Smooth muscle cell (in vitro differentiated cells): ENCODE data around the gene AFAP1. TPM values are rescaled to one million over a fixed set of nuclear protein-coding genes. Genes with fewer than 3 reads are reported as not detected.

Source experiments
- DNase-seq: peaks from one replicate; lab custom pipeline; 2025; ENCODE audit not compliant: unreplicated experiment; lab: John Stamatoyannopoulos, UW
- H2AFZ ChIP-seq: fragments of 200-600 bp; sonication (generic); 2 replicates; pipeline ENCODE4 v1.6.0; 2016; ENCODE audit warnings: antibody characterized with exemption, low read depth, mild to moderate bottlenecking
- H3F3A ChIP-seq: fragments of 200-600 bp; sonication (generic); 2 replicates; pipeline ENCODE4 v1.6.0; 2017; ENCODE audit warnings: antibody characterized with exemption, low read depth
- H3K27ac ChIP-seq: fragments of 200-600 bp; sonication (generic); 2 replicates; pipeline ENCODE4 v1.5.1; 2016; ENCODE audit warnings: low read depth, mild to moderate bottlenecking
- H3K27me3 ChIP-seq: fragments of 200-600 bp; sonication (generic); 2 replicates; pipeline ENCODE4 v1.6.1; 2016; ENCODE audit warnings: low read depth, mild to moderate bottlenecking
- H3K36me3 ChIP-seq: fragments of 200-600 bp; sonication (generic); 2 replicates; pipeline ENCODE4 v1.5.1; 2016; ENCODE audit warnings: low read depth
- H3K4me1 ChIP-seq: fragments of 200-600 bp; sonication (generic); 2 replicates; pipeline ENCODE4 v1.5.1; 2016; ENCODE audit warnings: low read depth
- H3K4me2 ChIP-seq: fragments of 200-600 bp; sonication (generic); 2 replicates; pipeline ENCODE4 v1.6.0; 2016; ENCODE audit warnings: mild to moderate bottlenecking
- H3K4me3 ChIP-seq: fragments of 200-600 bp; sonication (generic); 2 replicates; pipeline ENCODE4 v1.5.1; 2016; ENCODE audit warnings: mild to moderate bottlenecking
- H3K79me2 ChIP-seq: fragments of 200-600 bp; sonication (generic); 2 replicates; pipeline ENCODE4 v1.6.0; 2016; ENCODE audit warnings: low read depth, mild to moderate bottlenecking
- H3K9ac ChIP-seq: fragments of 200-600 bp; sonication (generic); 2 replicates; pipeline ENCODE4 v1.6.0; 2016; ENCODE audit warnings: low read depth
- H3K9me3 ChIP-seq: fragments of 200-600 bp; sonication (generic); replicated peaks from 2 replicates; pipeline ENCODE4 v1.5.1; 2016; ENCODE audit warnings: low read depth
- H4K20me1 ChIP-seq: fragments of 200-600 bp; sonication (generic); 2 replicates; pipeline ENCODE4 v1.6.0; 2016; ENCODE audit warnings: low read depth
- WGBS: methylation state at CpG from one replicate; pipeline ENCODE4 v1.1.7; 2016; ENCODE audit warnings: low lambda C conversion rate; 5-methylcytosine and 5-hydroxymethylcytosine counted together
- polyA plus RNA-seq: library from polyadenylated mRNA; unstranded; fragments of >200 nt; fragmentation: Nextera tagmentation; extraction: Ambion mirVana; gene quantifications from 2 replicates; pipeline ENCODE4 v1.2.1, GENCODE V29; 2016
- total RNA-seq: library from RNA; depleted of rRNA; stranded (reverse); fragments of >200 nt; gene quantifications from 2 replicates; pipeline ENCODE4 v1.2.3, GENCODE V29; 2014
- TF ChIP-seq, protein P1 (sequence below): fragments of 200-600 bp; sonication (generic); IDR thresholded peaks from 2 replicates; pipeline ENCODE4 v1.5.1; 2017; ENCODE audit warnings: borderline replicate concordance, mild to moderate bottlenecking, antibody characterized with exemption; ENCODE audit not compliant: insufficient read depth, poor library complexity, severe bottlenecking

The AFAP1 gene
- total and polyA plus RNA-seq, 2 experiments from 2014 or later: 12.6 to 24.8 TPM

DNA sequence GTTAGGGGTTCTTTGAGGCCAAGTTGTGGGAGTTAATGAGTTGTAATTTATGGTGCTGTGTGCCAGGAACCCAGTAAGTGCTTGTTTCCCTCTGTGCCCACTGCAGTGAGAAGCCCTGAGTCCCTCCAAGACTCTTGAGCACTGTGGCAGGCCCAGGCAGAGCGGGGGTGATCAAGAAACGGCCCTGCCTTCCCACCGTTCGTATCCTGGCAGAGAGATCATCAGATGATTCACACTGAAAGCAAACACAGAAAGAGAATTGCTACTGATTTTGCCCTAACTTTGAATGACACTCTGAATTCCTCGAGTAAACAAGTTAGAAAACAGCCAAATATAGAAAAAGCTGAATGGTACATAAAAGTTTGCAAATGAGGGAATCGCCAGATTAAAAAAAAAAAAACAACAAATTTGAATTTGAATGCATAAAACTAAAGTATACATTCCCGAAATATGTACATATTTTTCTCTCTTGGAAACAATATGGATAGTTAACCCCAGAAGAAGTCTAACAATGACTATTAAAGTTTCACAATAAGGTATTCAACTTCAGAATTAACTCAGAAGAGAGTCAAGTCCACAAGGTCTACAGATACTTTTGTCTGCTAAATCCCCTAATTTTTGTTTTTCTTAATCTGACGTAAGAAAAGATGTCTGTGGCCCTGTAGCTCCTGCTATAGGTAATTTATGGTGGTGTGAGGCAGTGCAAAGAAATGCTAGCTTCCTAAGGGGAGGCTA is 71.8 kb downstream of the AFAP1 start:
- Histone ChIP-seq H4K20me1 (peaks cover 30% of the 10 kb centered on the region), H3K4me2 (no peak overlapping the region), H3K27me3 (no peaks in the 10 kb centered on the region), H3F3A (no peaks in the 10 kb centered on the region), H3K27ac (no peak overlapping the region), H3K9ac (no peak overlapping the region), H3K4me1 (peaks cover under 1% of the 10 kb centered on the region), H3K9me3 (no peaks in the 10 kb centered on the region), H2AFZ (no peak overlapping the region), H3K4me3 (no peak overlapping the region), H3K79me2 (peaks cover 26% of the 10 kb centered on the region), H3K36me3 (no peaks in the 10 kb centered on the region)
- TF ChIP-seq, protein P1, sequence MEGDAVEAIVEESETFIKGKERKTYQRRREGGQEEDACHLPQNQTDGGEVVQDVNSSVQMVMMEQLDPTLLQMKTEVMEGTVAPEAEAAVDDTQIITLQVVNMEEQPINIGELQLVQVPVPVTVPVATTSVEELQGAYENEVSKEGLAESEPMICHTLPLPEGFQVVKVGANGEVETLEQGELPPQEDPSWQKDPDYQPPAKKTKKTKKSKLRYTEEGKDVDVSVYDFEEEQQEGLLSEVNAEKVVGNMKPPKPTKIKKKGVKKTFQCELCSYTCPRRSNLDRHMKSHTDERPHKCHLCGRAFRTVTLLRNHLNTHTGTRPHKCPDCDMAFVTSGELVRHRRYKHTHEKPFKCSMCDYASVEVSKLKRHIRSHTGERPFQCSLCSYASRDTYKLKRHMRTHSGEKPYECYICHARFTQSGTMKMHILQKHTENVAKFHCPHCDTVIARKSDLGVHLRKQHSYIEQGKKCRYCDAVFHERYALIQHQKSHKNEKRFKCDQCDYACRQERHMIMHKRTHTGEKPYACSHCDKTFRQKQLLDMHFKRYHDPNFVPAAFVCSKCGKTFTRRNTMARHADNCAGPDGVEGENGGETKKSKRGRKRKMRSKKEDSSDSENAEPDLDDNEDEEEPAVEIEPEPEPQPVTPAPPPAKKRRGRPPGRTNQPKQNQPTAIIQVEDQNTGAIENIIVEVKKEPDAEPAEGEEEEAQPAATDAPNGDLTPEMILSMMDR: no peak
- WGBS: 68% methylated on average over 8 of the region's 8 CpGs
- no peak for DNase-seq

DNA sequence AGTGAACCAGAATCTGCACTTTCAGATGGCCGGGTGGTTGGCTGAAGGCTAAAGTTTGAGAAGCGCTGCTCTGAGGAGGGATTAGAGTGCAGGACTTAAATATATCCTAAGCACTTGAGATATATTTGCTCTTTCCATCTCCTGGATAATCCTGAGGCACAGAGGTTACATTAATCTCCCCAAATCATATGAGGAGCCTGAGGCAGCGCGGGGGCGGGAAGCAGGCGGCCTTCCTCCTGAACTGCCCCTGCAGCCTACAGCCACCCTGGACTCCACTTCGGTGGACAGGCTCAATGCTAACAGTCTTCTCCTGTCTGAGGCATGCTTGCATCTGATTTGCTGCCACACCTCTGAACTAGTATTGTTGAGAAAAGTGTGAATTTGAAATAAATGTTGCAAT is 72.5 kb downstream of the AFAP1 start:
- Histone ChIP-seq H3F3A (no peaks in the 10 kb centered on the region), H4K20me1 (peaks cover 23% of the 10 kb centered on the region), H2AFZ (no peak overlapping the region), H3K27me3 (no peaks in the 10 kb centered on the region), H3K4me1 (peaks cover 5% of the 10 kb centered on the region), H3K79me2 (peaks cover 20% of the 10 kb centered on the region), H3K27ac (no peak overlapping the region), H3K4me3 (no peak overlapping the region), H3K4me2 (no peak overlapping the region), H3K9me3 (no peaks in the 10 kb centered on the region), H3K36me3 (no peaks in the 10 kb centered on the region), H3K9ac (no peak overlapping the region)
- TF ChIP-seq, protein P1: no peak
- DNase-seq: no peak
- WGBS: 68% methylated on average over 7 of the region's 7 CpGs

DNA sequence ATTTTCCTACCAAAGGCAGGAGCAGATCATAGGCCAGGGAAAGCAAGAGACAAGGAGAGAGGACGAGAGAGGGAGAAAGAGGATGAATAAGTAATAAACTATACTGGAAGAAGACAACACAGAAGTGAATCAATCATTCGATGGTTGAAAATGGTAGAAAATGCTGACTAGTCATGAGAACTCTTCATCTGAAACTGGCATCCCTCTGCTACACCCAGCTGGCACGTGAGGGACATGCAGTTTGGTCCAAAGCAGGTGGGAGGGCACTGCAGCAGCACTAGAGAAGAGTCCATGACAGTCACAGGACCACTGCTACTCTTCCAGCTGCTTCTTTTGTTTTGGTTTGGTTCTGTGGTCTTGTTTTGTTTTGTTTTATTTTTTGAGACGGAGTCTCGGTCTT is 74.1 kb downstream of the AFAP1 start:
- H3K79me2 ChIP-seq: peaks cover 8% of the 10 kb centered on the region
- H3K4me1 ChIP-seq: peaks cover 19% of the 10 kb centered on the region

More for the DNA sequence above, 74.1 kb downstream of the AFAP1 start:
- peaks cover 5% of the 10 kb centered on the region for H3F3A ChIP-seq
- no peak overlapping the region for H3K4me3 ChIP-seq
- no peak overlapping the region for H2AFZ ChIP-seq
- H3K27ac ChIP-seq: no peak overlapping the region
- H3K36me3 ChIP-seq: no peaks in the 10 kb centered on the region
- TF ChIP-seq, protein P1: no peak
- no peaks in the 10 kb centered on the region for H3K9me3 ChIP-seq
- WGBS: 83% methylated on average over 5 of the region's 5 CpGs
- no peaks in the 10 kb centered on the region for H3K27me3 ChIP-seq
- H4K20me1 ChIP-seq: peaks cover 10% of the 10 kb centered on the region
- H3K9ac ChIP-seq: no peak overlapping the region
- H3K4me2 ChIP-seq: no peak overlapping the region
- no peak for DNase-seq
